Articular chondrocyte of knee joint (primary cell): Measurements from ENCODE around the gene IRAK1BP1. TPM values are rescaled to one million over a fixed set of nuclear protein-coding genes. Genes with fewer than 3 reads are reported as not detected.

Source experiments
- total RNA-seq: library from RNA; depleted of rRNA; stranded (reverse); fragments of >200 nt; gene quantifications from 2 replicates; pipeline ENCODE4 v1.2.3, GENCODE V29; 2012

IRAK1BP1 gene, protein sequence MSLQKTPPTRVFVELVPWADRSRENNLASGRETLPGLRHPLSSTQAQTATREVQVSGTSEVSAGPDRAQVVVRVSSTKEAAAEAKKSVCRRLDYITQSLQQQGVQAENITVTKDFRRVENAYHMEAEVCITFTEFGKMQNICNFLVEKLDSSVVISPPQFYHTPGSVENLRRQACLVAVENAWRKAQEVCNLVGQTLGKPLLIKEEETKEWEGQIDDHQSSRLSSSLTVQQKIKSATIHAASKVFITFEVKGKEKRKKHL
- 6.4 and 9.9 TPM in 2 replicates for total RNA-seq

GRCh38 chr6:78867370-78868040 lies at the start of gene IRAK1BP1:
Gene IRAK1BP1 (plus strand): TSS chr6:78867551. CDS start chr6:78867577, 26 bp downstream.

Other genes starting within 250 kb of the IRAK1BP1 start
- 30.4 and 35.1 TPM in 2 replicates for gene PHIP, start 210.7 kb downstream of the IRAK1BP1 start, total RNA-seq